Gastrocnemius medialis (tissue), 4 donors: ENCODE measurements around the gene DGKG.

ENCODE experiments used
- POLR2A ChIP-seq, 2 donors: fragments of 450-650 bp; IDR thresholded peaks; one replicate each; pipeline ENCODE4 v1.6.1; 2017; ENCODE audit warnings: antibody characterized with exemption in 2 of 2, mild to moderate bottlenecking in 2 of 2, moderate library complexity in 2 of 2
- TF ChIP-seq, protein P1 (sequence below), 5 experiments: fragments of 450-650 bp in 3 of 5; fragments of 200-600 bp in 2 of 5; sonication (generic) in 2 of 5; IDR thresholded peaks in 4 of 5; conservative IDR thresholded peaks in 1 of 5; 1 replicate in 4 of 5; 2 replicates in 1 of 5; pipeline ENCODE4 v1.5.1; 2016 to 2019; ENCODE audit warnings: antibody characterized with exemption in 5 of 5, mild to moderate bottlenecking in 3 of 5, moderate library complexity in 3 of 5

DNA sequence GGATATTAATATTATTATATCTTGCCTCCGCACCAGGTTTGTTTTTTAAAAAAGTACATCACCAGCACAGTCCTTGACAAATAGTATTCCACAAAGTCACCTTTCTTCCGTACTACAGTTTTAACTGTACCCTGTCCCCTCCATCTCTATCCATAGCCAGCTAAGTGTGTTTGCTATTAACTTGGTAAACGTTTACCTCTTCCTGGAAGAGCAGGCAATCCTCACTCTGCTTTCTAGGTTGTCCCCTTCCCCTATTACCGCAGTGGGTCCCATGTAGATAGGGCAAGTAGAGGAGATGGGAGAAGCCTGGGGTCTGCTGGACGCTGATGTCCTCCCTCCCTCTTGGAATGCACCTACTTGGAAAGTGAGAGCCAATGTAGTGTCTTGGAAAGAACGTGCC, 169.2 kb downstream of the DGKG start:
- TF ChIP-seq POLR2A (IDR thresholded peaks at IDR 0.05): no peak
- TF ChIP-seq, protein P1, sequence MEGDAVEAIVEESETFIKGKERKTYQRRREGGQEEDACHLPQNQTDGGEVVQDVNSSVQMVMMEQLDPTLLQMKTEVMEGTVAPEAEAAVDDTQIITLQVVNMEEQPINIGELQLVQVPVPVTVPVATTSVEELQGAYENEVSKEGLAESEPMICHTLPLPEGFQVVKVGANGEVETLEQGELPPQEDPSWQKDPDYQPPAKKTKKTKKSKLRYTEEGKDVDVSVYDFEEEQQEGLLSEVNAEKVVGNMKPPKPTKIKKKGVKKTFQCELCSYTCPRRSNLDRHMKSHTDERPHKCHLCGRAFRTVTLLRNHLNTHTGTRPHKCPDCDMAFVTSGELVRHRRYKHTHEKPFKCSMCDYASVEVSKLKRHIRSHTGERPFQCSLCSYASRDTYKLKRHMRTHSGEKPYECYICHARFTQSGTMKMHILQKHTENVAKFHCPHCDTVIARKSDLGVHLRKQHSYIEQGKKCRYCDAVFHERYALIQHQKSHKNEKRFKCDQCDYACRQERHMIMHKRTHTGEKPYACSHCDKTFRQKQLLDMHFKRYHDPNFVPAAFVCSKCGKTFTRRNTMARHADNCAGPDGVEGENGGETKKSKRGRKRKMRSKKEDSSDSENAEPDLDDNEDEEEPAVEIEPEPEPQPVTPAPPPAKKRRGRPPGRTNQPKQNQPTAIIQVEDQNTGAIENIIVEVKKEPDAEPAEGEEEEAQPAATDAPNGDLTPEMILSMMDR (IDR thresholded peaks at IDR 0.05 in 4 of 5, conservative IDR thresholded peaks at IDR 0.05 in 1 of 5): no peak
